Epithelial cell of proximal tubule (primary cell): Measurements from ENCODE around the gene PIEZO1. TPM values are rescaled to one million over a fixed set of nuclear protein-coding genes. Genes with fewer than 3 reads are reported as not detected.

Source experiments
- DNase-seq: peaks from one replicate; pipeline ENCODE4 v3.0.0-alpha.2; 2011; ENCODE audit warnings: low read depth
- H3K4me3 ChIP-seq: 2 replicates; pipeline ENCODE4 v1.5.1; 2011; ENCODE audit warnings: low read depth, mild to moderate bottlenecking, low read length
- CTCF ChIP-seq: conservative IDR thresholded peaks from 2 replicates; pipeline ENCODE4 v1.5.1; 2012; ENCODE audit warnings: low read depth, mild to moderate bottlenecking, low read length
- total RNA-seq: library from RNA; depleted of rRNA; stranded (reverse); fragments of >200 nt; gene quantifications from 2 replicates; pipeline ENCODE4 v1.2.3, GENCODE V29; 2015

PIEZO1 gene
- total RNA-seq, 1 donor from 2014 or later, result 246 TPM

- no peak for DNase-seq
- H3K4me3 ChIP-seq, result no peak overlapping the region
These were observed 16.8 kb downstream of the PIEZO1 start for GRCh38 chr16:88768071-88768783.

GRCh38 chr16:88767546-88768070, 17.4 kb downstream of the PIEZO1 start:
- DNase-seq, result no peak
- no peak for TF ChIP-seq CTCF
- H3K4me3 ChIP-seq, result no peak overlapping the region

More at GRCh38 chr16:88768071-88768783, 16.8 kb downstream of the PIEZO1 start:
- no peak for TF ChIP-seq CTCF

GRCh38 chr16:88766975-88767374, 18.0 kb downstream of the PIEZO1 start:
- H3K4me3 ChIP-seq, result no peak overlapping the region
- no peak for DNase-seq
- TF ChIP-seq CTCF, result no peak

GRCh38 chr16:88764913-88765349, 20.1 kb downstream of the PIEZO1 start:
- no peak overlapping the region for H3K4me3 ChIP-seq
- TF ChIP-seq CTCF, result no peak
- no peak for DNase-seq

- no peak for DNase-seq
- no peak overlapping the region for H3K4me3 ChIP-seq
- TF ChIP-seq CTCF, result no peak
These were observed 20.9 kb downstream of the PIEZO1 start for GRCh38 chr16:88764080-88764479.

- TF ChIP-seq CTCF, result no peak
- H3K4me3 ChIP-seq, result no peak overlapping the region
- no peak for DNase-seq
These were observed 21.4 kb downstream of the PIEZO1 start for GRCh38 chr16:88763502-88764053.
